H9 (cell line): ENCODE measurements around the gene NPAS1. TPM values are rescaled to one million over a fixed set of nuclear protein-coding genes. Genes with fewer than 3 reads are reported as not detected.

ENCODE experiments used
- DNase-seq: peaks from one replicate; pipeline ENCODE4 v3.0.0-alpha.2; 2017
- H2AFZ ChIP-seq: one replicate; pipeline ENCODE4 v1.6.1; 2013; ENCODE audit warnings: mild to moderate bottlenecking, low read length, control low read depth, moderate library complexity
- H2AK5ac ChIP-seq: 2 replicates; pipeline ENCODE4 v1.6.1; 2013; ENCODE audit warnings: low read length, control low read depth, mixed read lengths; ENCODE audit not compliant: insufficient read length
- H2BK120ac ChIP-seq: one replicate; pipeline ENCODE4 v1.6.1; 2013; ENCODE audit warnings: low read depth, mild to moderate bottlenecking, low read length, control low read depth, inconsistent platforms; ENCODE audit not compliant: poor library complexity, severe bottlenecking
- H2BK12ac ChIP-seq: 2 replicates; pipeline ENCODE4 v1.6.1; 2013; ENCODE audit warnings: low read length, control low read depth, mixed read lengths, low read depth; ENCODE audit not compliant: insufficient read length
- H2BK15ac ChIP-seq: 2 replicates; pipeline ENCODE4 v1.6.1; 2013; ENCODE audit warnings: low read depth, low read length, control low read depth
- H2BK20ac ChIP-seq: one replicate; pipeline ENCODE4 v1.6.1; 2013; ENCODE audit warnings: low read depth, mild to moderate bottlenecking, low read length, control low read depth, inconsistent platforms; ENCODE audit not compliant: poor library complexity, severe bottlenecking
- H2BK5ac ChIP-seq: 2 replicates; pipeline ENCODE4 v1.6.1; 2013; ENCODE audit warnings: low read length, control low read depth, mixed read lengths; ENCODE audit not compliant: insufficient read length
- H3K14ac ChIP-seq: 2 replicates; pipeline ENCODE4 v1.6.1; 2013; ENCODE audit warnings: low read length, control low read depth; ENCODE audit not compliant: insufficient read depth
- H3K18ac ChIP-seq: 2 replicates; pipeline ENCODE4 v1.6.1; 2013; ENCODE audit warnings: low read depth, mild to moderate bottlenecking, mixed read lengths, low read length, control low read depth; ENCODE audit not compliant: insufficient read length
- H3K23ac ChIP-seq: 2 replicates; pipeline ENCODE4 v1.6.1; 2013; ENCODE audit warnings: low read length, control low read depth, mixed read lengths, low read depth; ENCODE audit not compliant: insufficient read length
- H3K23me2 ChIP-seq: 2 replicates; pipeline ENCODE4 v1.6.1; 2013; ENCODE audit warnings: low read depth, mild to moderate bottlenecking, mixed read lengths, low read length, control low read depth; ENCODE audit not compliant: insufficient read length, poor library complexity, severe bottlenecking
- H3K27ac ChIP-seq: 2 replicates; pipeline ENCODE4 v1.5.1; 2013; ENCODE audit warnings: low read length, control low read depth, mixed read lengths, low read depth; ENCODE audit not compliant: insufficient read length
- H3K27me3 ChIP-seq: 2 replicates; pipeline ENCODE4 v1.6.1; 2013; ENCODE audit warnings: low read length, control low read depth, inconsistent platforms; ENCODE audit not compliant: insufficient read depth
- H3K4ac ChIP-seq: 2 replicates; pipeline ENCODE4 v1.6.1; 2013; ENCODE audit warnings: low read depth, mild to moderate bottlenecking, control low read depth, inconsistent platforms, low read length, moderate library complexity
- H3K4me1 ChIP-seq: 2 replicates; pipeline ENCODE4 v1.6.1; 2013; ENCODE audit warnings: low read length, control low read depth, inconsistent platforms; ENCODE audit not compliant: insufficient read depth
- H3K4me2 ChIP-seq: 2 replicates; pipeline ENCODE4 v1.6.1; 2013; ENCODE audit warnings: low read length, control low read depth, mixed read lengths; ENCODE audit not compliant: insufficient read length, insufficient read depth
- H3K56ac ChIP-seq: 2 replicates; pipeline ENCODE4 v1.6.1; 2013; ENCODE audit warnings: low read depth, mild to moderate bottlenecking, mixed read lengths, low read length, control low read depth; ENCODE audit not compliant: insufficient read length
- H3K79me1 ChIP-seq: 2 replicates; pipeline ENCODE4 v1.6.1; 2013; ENCODE audit warnings: low read depth, mild to moderate bottlenecking, moderate library complexity, low read length, control low read depth, inconsistent platforms; ENCODE audit not compliant: insufficient read depth, poor library complexity, severe bottlenecking
- H3K79me2 ChIP-seq: 2 replicates; pipeline ENCODE4 v1.6.1; 2013; ENCODE audit warnings: low read length, control low read depth, inconsistent platforms; ENCODE audit not compliant: insufficient read depth
- H3K9ac ChIP-seq: 2 replicates; pipeline ENCODE4 v1.6.1; 2013; ENCODE audit warnings: low read length, control low read depth, mixed read lengths; ENCODE audit not compliant: insufficient read length; ENCODE audit errors: extremely low read depth
- H3K9me3 ChIP-seq: one replicate; pipeline ENCODE4 v1.6.1; 2013; ENCODE audit warnings: low read depth, low read length, inconsistent platforms; ENCODE audit not compliant: control insufficient read depth
- H3T11ph ChIP-seq: one replicate; pipeline ENCODE4 v1.6.1; 2013; ENCODE audit warnings: mild to moderate bottlenecking, low read length, control low read depth, inconsistent platforms
- H4K20me1 ChIP-seq: one replicate; pipeline ENCODE4 v1.6.1; 2013; ENCODE audit not compliant: control insufficient read depth, insufficient read length, insufficient read depth
- H4K5ac ChIP-seq: 2 replicates; pipeline ENCODE4 v1.6.1; 2013; ENCODE audit warnings: low read depth, mild to moderate bottlenecking, mixed read lengths, low read length, control low read depth; ENCODE audit not compliant: insufficient read length
- H4K8ac ChIP-seq: replicated peaks from 2 replicates; pipeline ENCODE4 v1.6.1; 2013; ENCODE audit warnings: low read length, control low read depth, mixed read lengths, low read depth; ENCODE audit not compliant: insufficient read length
- H4K91ac ChIP-seq: 2 replicates; pipeline ENCODE4 v1.6.1; 2013; ENCODE audit warnings: low read depth, mild to moderate bottlenecking, moderate library complexity, mixed read lengths, low read length, control low read depth; ENCODE audit not compliant: insufficient read length
- H3K27ac Mint-ChIP-seq, 3 experiments: 2 replicates in 2 of 3; 3 replicates in 1 of 3; pipeline ENCODE4 v1.8.0; 2020 to 2021; ENCODE audit warnings: mixed read lengths in 3 of 3, mild to moderate bottlenecking in 1 of 3, moderate library complexity in 1 of 3
- H3K27me3 Mint-ChIP-seq: 2 replicates; pipeline ENCODE4 v1.8.0; 2021; ENCODE audit warnings: low read depth, mild to moderate bottlenecking, moderate library complexity, mixed read lengths
- H3K36me3 Mint-ChIP-seq, 3 experiments: 2 replicates in 2 of 3; 3 replicates in 1 of 3; pipeline ENCODE4 v1.8.0; 2020 to 2021; ENCODE audit warnings: low read depth in 3 of 3, mixed read lengths in 3 of 3; ENCODE audit not compliant: insufficient read depth in 1 of 3
- H3K4me1 Mint-ChIP-seq, 2 experiments: 2 replicates each; pipeline ENCODE4 v1.8.0; 2020; ENCODE audit warnings: mixed read lengths in 2 of 2
- H3K4me3 Mint-ChIP-seq, 2 experiments: 2 replicates in 1 of 2; 3 replicates in 1 of 2; pipeline ENCODE4 v1.8.0; 2020 to 2021; ENCODE audit warnings: mild to moderate bottlenecking in 2 of 2, mixed read lengths in 2 of 2, moderate library complexity in 1 of 2
- H3K9me3 Mint-ChIP-seq, 2 experiments: 2 replicates in 1 of 2; 3 replicates in 1 of 2; pipeline ENCODE4 v1.8.0; 2020; ENCODE audit warnings: mild to moderate bottlenecking in 2 of 2, mixed read lengths in 2 of 2, moderate library complexity in 1 of 2
- CTCF ChIP-seq: fragments of 200-600 bp; sonication (generic); conservative IDR thresholded peaks from 3 replicates; pipeline ENCODE4 v1.8.0; 2021; ENCODE audit warnings: antibody characterized with exemption, mild to moderate bottlenecking
- WGBS: extraction: QIAGEN DNeasy Blood & Tissue Kit; methylation state at CpG from one replicate; pipeline ENCODE4 v1.1.7; 2013; ENCODE audit warnings: missing lambda C conversion rate, low lambda C conversion rate, mixed read lengths; ENCODE audit not compliant: insufficient read length; ENCODE audit errors: extremely low coverage; 5-methylcytosine and 5-hydroxymethylcytosine counted together
- total RNA-seq: library from RNA; stranded (reverse); gene quantifications from 2 replicates; pipeline ENCODE4 v1.2.1, GENCODE V29; 2021

Gene NPAS1
- total RNA-seq, 1 experiment from 2014 or later: 17.8 TPM

GRCh38 chr19:46983097-46983496 is 36.5 kb upstream of the NPAS1 start:
- peaks cover 2% of the 10 kb centered on the region for H4K20me1 ChIP-seq
- H3K79me2 ChIP-seq: no peaks in the 10 kb centered on the region; the same call in 1 of the 2 replicates
- no peak overlapping the region for H3K14ac ChIP-seq
- no peaks in the 10 kb centered on the region for H3K9me3 ChIP-seq
- no peak overlapping the region for H2AK5ac ChIP-seq
- H3K4me1 ChIP-seq: peaks cover 3% of the 10 kb centered on the region; the same call in 1 of the 2 replicates
- no peak overlapping the region for H2BK15ac ChIP-seq
- no peak for DNase-seq
- Mint-ChIP-seq H3K27me3 (no peaks in the 10 kb centered on the region; the same call in 1 of the 2 replicates), H3K36me3 (peaks cover 3 to 4% (median 3%) of the 10 kb centered on the region in 3 experiments; a peak in 4 of 7 replicates), H3K27ac (no peak overlapping the region), H3K4me1 (peaks cover 16 to 24% of the 10 kb centered on the region in 2 experiments), H3K4me3 (no peak overlapping the region), H3K9me3 (no peaks in the 10 kb centered on the region)
- H2BK120ac ChIP-seq: no peak overlapping the region
- no peak overlapping the region for H3K18ac ChIP-seq
- no peak overlapping the region for H3K9ac ChIP-seq
- H4K5ac ChIP-seq: no peak overlapping the region
- H2AFZ ChIP-seq: no peak overlapping the region
- no peak overlapping the region for H2BK12ac ChIP-seq
- H3K4ac ChIP-seq: no peak overlapping the region
- no peak overlapping the region for H4K91ac ChIP-seq
- H3K23me2 ChIP-seq: no peaks in the 10 kb centered on the region
- H3T11ph ChIP-seq: no peak overlapping the region
- no peak overlapping the region for H3K56ac ChIP-seq
- H3K79me1 ChIP-seq: no peaks in the 10 kb centered on the region
- H3K23ac ChIP-seq: no peak overlapping the region
- no peak overlapping the region for H2BK5ac ChIP-seq
- no peak overlapping the region for H3K27ac ChIP-seq
- H3K27me3 ChIP-seq: no peaks in the 10 kb centered on the region
- no CpG with 5 or more reads among the region's 6 CpGs for WGBS
- no peak overlapping the region for H3K4me2 ChIP-seq
- no peak for TF ChIP-seq CTCF
- H2BK20ac ChIP-seq: no peak overlapping the region
- no peak overlapping the region for H4K8ac ChIP-seq
